OCI-LY7 (cell line): ENCODE measurements around the gene HELB. TPM values are rescaled to one million over a fixed set of nuclear protein-coding genes. Genes with fewer than 3 reads are reported as not detected.

Experiments
- BruUV-seq: library from RNA; stranded (reverse); fragments of 400-500 nt; replicated peaks from 2 replicates; lab custom pipeline; 2021; lab: Mats Ljungman, UMichigan
- CTCF ChIA-PET: fragments of 300-600 bp; sonication (Branson Sonifier 250); formaldehyde crosslinking; loops from one replicate; lab custom pipeline; 2022; ENCODE audit warnings: antibody characterized with exemption; ENCODE audit not compliant: unreplicated experiment; lab: Charles Lee
- POLR2A ChIA-PET: fragments of 300-600 bp; sonication (Branson Sonifier 250); formaldehyde crosslinking; loops from one replicate; lab custom pipeline; 2022; ENCODE audit warnings: antibody characterized with exemption; lab: Charles Lee
- DNase-seq: peaks from one replicate; pipeline ENCODE4 v3.0.0-alpha.2; 2015; ENCODE audit warnings: low spot score
- H2AFZ ChIP-seq: fragments of 200-600 bp; sonication (generic), shearing (Covaris generic); 2 replicates; pipeline ENCODE4 v1.6.1; 2014; ENCODE audit warnings: mild to moderate bottlenecking, antibody characterized with exemption, low read length, moderate library complexity
- H3K27ac ChIP-seq: fragments of 200-600 bp; sonication (generic); 2 replicates; pipeline ENCODE4 v1.5.1; 2014; ENCODE audit warnings: mixed run types, low read depth, mild to moderate bottlenecking, moderate library complexity, low read length, inconsistent platforms; ENCODE audit not compliant: poor library complexity, severe bottlenecking
- H3K36me3 ChIP-seq: fragments of 200-600 bp; sonication (generic); 2 replicates; pipeline ENCODE4 v1.6.1; 2014; ENCODE audit warnings: mild to moderate bottlenecking, antibody characterized with exemption, low read length, moderate library complexity, mixed read lengths; ENCODE audit not compliant: insufficient read depth
- H3K4me1 ChIP-seq: fragments of 200-600 bp; sonication (generic); 2 replicates; pipeline ENCODE4 v1.5.1; 2014; ENCODE audit warnings: mild to moderate bottlenecking, low read length; ENCODE audit not compliant: insufficient read depth, poor library complexity, severe bottlenecking
- H3K4me2 ChIP-seq: fragments of 200-600 bp; sonication (generic); 2 replicates; pipeline ENCODE4 v1.6.1; 2014; ENCODE audit warnings: mild to moderate bottlenecking, low read length
- H3K4me3 ChIP-seq: fragments of 200-600 bp; sonication (generic); 2 replicates; pipeline ENCODE4 v1.5.1; 2014; ENCODE audit warnings: mild to moderate bottlenecking, low read depth, low read length; ENCODE audit not compliant: poor library complexity, severe bottlenecking
- H3K79me2 ChIP-seq: fragments of 200-600 bp; sonication (generic); 2 replicates; pipeline ENCODE4 v1.6.1; 2016; ENCODE audit warnings: low read depth, mild to moderate bottlenecking, low read length, moderate library complexity, mixed read lengths; ENCODE audit not compliant: insufficient read depth
- H3K9me2 ChIP-seq: fragments of 200-600 bp; sonication (generic); 2 replicates; pipeline ENCODE4 v1.6.1; 2016; ENCODE audit warnings: mild to moderate bottlenecking, low read length, mixed read lengths; ENCODE audit not compliant: insufficient read depth
- H3K9me3 ChIP-seq: fragments of 200-600 bp; sonication (generic); 2 replicates; pipeline ENCODE4 v1.6.1; 2014; ENCODE audit warnings: mild to moderate bottlenecking, mixed run types, low read length, mixed read lengths
- H4K20me1 ChIP-seq: fragments of 200-600 bp; sonication (generic); 2 replicates; pipeline ENCODE4 v1.6.1; 2014; ENCODE audit warnings: mild to moderate bottlenecking, antibody characterized with exemption, low read length, moderate library complexity, mixed read lengths; ENCODE audit not compliant: insufficient read depth
- EZH2phosphoT487 ChIP-seq: fragments of 200-600 bp; sonication (generic); IDR thresholded peaks from 2 replicates; pipeline ENCODE4 v1.6.1; 2018; ENCODE audit warnings: low read depth, borderline replicate concordance, mild to moderate bottlenecking, mixed run types, antibody characterized with exemption, low read length, moderate library complexity, mixed read lengths
- intact Hi-C: fragments of 100-400 bp; cut with micrococcal nuclease; formaldehyde crosslinking; loops from one replicate; pipeline ENCODE4 v1.10.0; 2022; ENCODE audit not compliant: unreplicated experiment
- total RNA-seq, 2 experiments: library from RNA; depleted of rRNA in 1 of 2; stranded (reverse); fragments of >200 nt in 1 of 2; shearing (Covaris generic) in 1 of 2; gene quantifications; 2 replicates each; pipeline ENCODE4 v1.2.3, GENCODE V29; 2014 to 2022
- TF ChIP-seq, protein P1 (sequence below): fragments of 200-600 bp; sonication (generic); conservative IDR thresholded peaks from 2 replicates; pipeline ENCODE4 v1.5.1; 2014; ENCODE audit warnings: mild to moderate bottlenecking, antibody characterized with exemption, low read length, moderate library complexity, mixed read lengths

The HELB gene
- total RNA-seq, 2 experiments from 2014 or later, result 6.0 to 7.5 TPM

DNA sequence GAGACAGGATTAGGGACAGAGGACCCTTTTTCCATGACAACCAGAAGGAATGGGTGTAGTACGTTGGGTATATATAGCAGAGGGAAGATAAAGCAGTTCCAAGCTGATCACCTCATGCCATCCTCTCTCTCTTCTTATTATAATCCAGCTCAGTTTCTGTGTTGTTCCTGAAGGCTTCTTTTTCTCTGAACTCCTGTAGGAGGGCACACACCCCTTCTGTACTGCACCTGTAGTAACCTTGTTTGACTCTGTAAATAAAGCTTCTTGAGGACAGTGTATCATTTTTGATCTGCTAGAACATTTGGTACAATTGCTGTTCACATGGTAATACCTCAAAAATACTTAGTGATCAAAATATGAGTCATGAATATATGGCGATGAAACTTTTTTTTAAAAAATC, 33.5 kb downstream of the HELB start:
- intact Hi-C loops, result no loop called here
- TF ChIP-seq, protein P1, sequence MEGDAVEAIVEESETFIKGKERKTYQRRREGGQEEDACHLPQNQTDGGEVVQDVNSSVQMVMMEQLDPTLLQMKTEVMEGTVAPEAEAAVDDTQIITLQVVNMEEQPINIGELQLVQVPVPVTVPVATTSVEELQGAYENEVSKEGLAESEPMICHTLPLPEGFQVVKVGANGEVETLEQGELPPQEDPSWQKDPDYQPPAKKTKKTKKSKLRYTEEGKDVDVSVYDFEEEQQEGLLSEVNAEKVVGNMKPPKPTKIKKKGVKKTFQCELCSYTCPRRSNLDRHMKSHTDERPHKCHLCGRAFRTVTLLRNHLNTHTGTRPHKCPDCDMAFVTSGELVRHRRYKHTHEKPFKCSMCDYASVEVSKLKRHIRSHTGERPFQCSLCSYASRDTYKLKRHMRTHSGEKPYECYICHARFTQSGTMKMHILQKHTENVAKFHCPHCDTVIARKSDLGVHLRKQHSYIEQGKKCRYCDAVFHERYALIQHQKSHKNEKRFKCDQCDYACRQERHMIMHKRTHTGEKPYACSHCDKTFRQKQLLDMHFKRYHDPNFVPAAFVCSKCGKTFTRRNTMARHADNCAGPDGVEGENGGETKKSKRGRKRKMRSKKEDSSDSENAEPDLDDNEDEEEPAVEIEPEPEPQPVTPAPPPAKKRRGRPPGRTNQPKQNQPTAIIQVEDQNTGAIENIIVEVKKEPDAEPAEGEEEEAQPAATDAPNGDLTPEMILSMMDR, result no peak
- no peak for TF ChIP-seq EZH2phosphoT487
- Histone ChIP-seq H2AFZ (no peak overlapping the region), H3K79me2 (no peaks in the 10 kb centered on the region), H4K20me1 (no peaks in the 10 kb centered on the region), H3K9me3 (no peaks in the 10 kb centered on the region), H3K36me3 (peaks cover 9% of the 10 kb centered on the region; the same call in 1 of the 2 replicates), H3K27ac (no peak overlapping the region), H3K4me2 (no peak overlapping the region), H3K4me1 (no peaks in the 10 kb centered on the region), H3K9me2 (no peaks in the 10 kb centered on the region), H3K4me3 (no peak overlapping the region)
- DNase-seq, result no peak
- CTCF ChIA-PET, result interaction anchor here (0.6 kb wide), 1 partner anchor 1347 kb away, joined by 3 read pairs; no protein-coding TSS in a partner anchor
- BruUV-seq, result no TSS peak
- POLR2A ChIA-PET, result interaction anchor here (0.6 to 0.7 kb wide), 2 partner anchors 28 to 118 kb away, joined by 3 read pairs; no protein-coding TSS in a partner anchor

DNA sequence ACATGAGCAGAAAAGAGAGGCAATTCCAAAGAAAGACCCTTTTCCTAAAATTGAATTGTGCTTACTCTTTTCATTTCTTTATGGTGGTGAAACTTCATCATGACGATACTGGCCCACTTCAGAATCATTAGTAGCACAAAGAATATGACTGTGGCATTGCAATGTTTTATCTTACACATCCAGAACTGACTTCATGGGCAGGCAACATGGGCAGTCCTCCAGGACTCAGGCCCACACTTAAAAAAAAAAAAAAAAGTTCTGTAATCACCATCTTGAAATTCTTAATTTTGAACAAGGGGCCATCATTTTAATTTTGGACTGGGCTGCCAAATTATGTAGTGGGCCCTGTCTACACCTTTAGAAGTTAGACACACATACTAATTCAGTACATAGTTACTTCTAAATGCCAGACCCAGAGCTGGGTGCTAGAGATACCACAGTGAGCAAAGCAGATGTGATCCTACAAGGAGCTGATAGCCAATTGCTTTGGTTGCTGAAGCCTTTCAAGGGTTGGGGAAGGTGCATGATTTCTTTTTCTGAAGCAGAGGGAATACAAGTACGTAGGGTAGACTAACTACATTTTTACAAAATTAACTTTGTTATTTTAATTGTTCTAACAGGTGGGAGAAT, 35.2 kb downstream of the HELB start:
- Histone ChIP-seq H3K9me2 (no peaks in the 10 kb centered on the region), H3K4me3 (no peak overlapping the region), H3K4me1 (no peaks in the 10 kb centered on the region), H3K36me3 (peaks cover 21% of the 10 kb centered on the region; the same call in 1 of the 2 replicates), H4K20me1 (no peaks in the 10 kb centered on the region), H3K9me3 (no peaks in the 10 kb centered on the region), H3K79me2 (no peaks in the 10 kb centered on the region), H3K4me2 (no peak overlapping the region), H3K27ac (no peak overlapping the region), H2AFZ (no peak overlapping the region)
- BruUV-seq, result no TSS peak
- POLR2A ChIA-PET, result interaction anchor here (0.7 kb wide), 1 partner anchor 61 kb away, joined by 4 read pairs; no protein-coding TSS in a partner anchor
- TF ChIP-seq EZH2phosphoT487, result no peak
- TF ChIP-seq, protein P1, result no peak
- no peak for DNase-seq
- CTCF ChIA-PET, result no interaction called here
- intact Hi-C loops, result no loop called here

DNA sequence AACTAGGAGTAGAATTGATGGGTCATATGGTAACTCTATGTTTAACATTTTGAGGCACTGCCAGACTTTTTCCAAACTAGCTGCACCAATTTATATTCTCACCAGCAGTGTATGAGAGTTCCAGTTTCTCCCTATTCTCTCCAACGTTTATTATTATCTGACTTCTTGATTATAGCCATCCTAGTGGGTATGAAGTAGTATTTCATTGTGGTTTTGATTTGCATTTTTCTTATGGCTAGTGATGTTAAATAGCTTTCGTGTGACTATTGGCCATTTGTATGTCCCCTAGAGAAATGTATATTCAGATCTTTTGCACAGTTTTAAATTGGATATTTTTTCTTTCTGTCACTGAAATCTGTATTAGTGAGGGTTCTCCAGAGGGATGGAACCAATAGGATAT, 37.8 kb downstream of the HELB start:
- Histone ChIP-seq H3K4me1 (no peaks in the 10 kb centered on the region), H4K20me1 (no peaks in the 10 kb centered on the region), H3K9me3 (no peaks in the 10 kb centered on the region), H3K9me2 (no peaks in the 10 kb centered on the region), H2AFZ (no peak overlapping the region), H3K36me3 (peaks cover 21% of the 10 kb centered on the region; the same call in 1 of the 2 replicates), H3K4me2 (no peak overlapping the region), H3K27ac (no peak overlapping the region), H3K4me3 (no peak overlapping the region), H3K79me2 (no peaks in the 10 kb centered on the region)
- POLR2A ChIA-PET, result no interaction called here
- CTCF ChIA-PET, result no interaction called here
- TF ChIP-seq, protein P1, result no peak
- no peak for TF ChIP-seq EZH2phosphoT487
- DNase-seq, result no peak
- BruUV-seq, result no TSS peak
- intact Hi-C loops, result no loop called here
